B cell (primary cell): ENCODE results near the gene SCN1A. TPM values are rescaled to one million over a fixed set of nuclear protein-coding genes. Genes with fewer than 3 reads are reported as not detected.

Experiments
- ATAC-seq: fragments of 200-7000 bp; cut with Tn5 transposase; one replicate; pipeline ENCODE4 v1.10.0; 2021; ENCODE audit warnings: low read depth, mild to moderate bottlenecking, moderate number of reproducible peaks, moderate library complexity
- CTCF ChIA-PET: fragments of 350-600 bp; sonication (Branson Sonifier 250); formaldehyde crosslinking; loops from one replicate; lab custom pipeline; 2021; ENCODE audit warnings: antibody characterized with exemption, inconsistent platforms; lab: Charles Lee
- POLR2A ChIA-PET: fragments of 350-600 bp; sonication (Branson Sonifier 250); formaldehyde crosslinking; loops from one replicate; lab custom pipeline; 2021; ENCODE audit warnings: antibody characterized with exemption; lab: Charles Lee
- DNase-seq: peaks from one replicate; pipeline ENCODE4 v3.0.0; 2013
- H2AFZ ChIP-seq: 2 replicates; pipeline ENCODE4 v1.6.1; 2012; ENCODE audit warnings: mild to moderate bottlenecking, low read depth, low read length; ENCODE audit not compliant: insufficient read depth, poor library complexity, severe bottlenecking
- H3K27ac ChIP-seq, 2 donors: 1 replicate in 1 of 2; 2 replicates in 1 of 2; pipeline ENCODE4 v1.5.1; 2012 to 2013; ENCODE audit warnings: low read length in 2 of 2, mild to moderate bottlenecking in 2 of 2, moderate library complexity in 1 of 2
- H3K27me3 ChIP-seq, 4 experiments: fragments of 200-600 bp in 1 of 4; sonication (generic) in 1 of 4; replicated peaks in 1 of 4; 1 replicate in 2 of 4; 2 replicates in 2 of 4; pipeline versions ENCODE4 v1.6.1 to v1.7.0; 2013 to 2016; ENCODE audit warnings: low read length in 3 of 4, mild to moderate bottlenecking in 2 of 4, mixed read lengths in 1 of 4, moderate library complexity in 1 of 4; ENCODE audit not compliant: insufficient read depth in 4 of 4, control insufficient read depth in 3 of 4; ENCODE audit errors: control extremely low read depth in 1 of 4
- H3K36me3 ChIP-seq, 2 experiments: replicated peaks in 1 of 2; 1 replicate in 1 of 2; 2 replicates in 1 of 2; pipeline versions ENCODE4 v1.6.1 to v1.7.1; 2013; ENCODE audit warnings: low read length in 1 of 2; ENCODE audit not compliant: insufficient read depth in 2 of 2, control insufficient read depth in 1 of 2; ENCODE audit errors: control extremely low read depth in 1 of 2, extremely low read depth in 1 of 2
- H3K4me1 ChIP-seq, 2 donors: fragments of 200-600 bp in 1 of 2; sonication (generic) in 1 of 2; 1 replicate in 1 of 2; 2 replicates in 1 of 2; pipeline versions ENCODE4 v1.5.1 to v1.6.1; 2013 to 2017; ENCODE audit warnings: low read length in 2 of 2; ENCODE audit not compliant: control insufficient read depth in 2 of 2, insufficient read depth in 2 of 2
- H3K4me2 ChIP-seq: replicated peaks from 2 replicates; pipeline ENCODE3; 2012; ENCODE audit warnings: mild to moderate bottlenecking, low read depth, low read length; ENCODE audit not compliant: poor library complexity, severe bottlenecking
- H3K4me3 ChIP-seq, 5 experiments: fragments of 200-600 bp in 1 of 5; sonication (generic) in 1 of 5; 1 replicate in 3 of 5; 2 replicates in 2 of 5; pipeline versions ENCODE4 v1.5.1 to v1.7.0; 2011 to 2016; ENCODE audit warnings: low read length in 4 of 5, mild to moderate bottlenecking in 4 of 5, low read depth in 2 of 5, control low read depth in 1 of 5, moderate library complexity in 1 of 5; ENCODE audit not compliant: insufficient read depth in 1 of 5; ENCODE audit errors: control extremely low read depth in 1 of 5, extremely low read depth in 1 of 5
- H3K79me2 ChIP-seq: fragments of 200-600 bp; sonication (generic); one replicate; pipeline ENCODE4 v1.6.0; 2016; ENCODE audit warnings: low read length; ENCODE audit not compliant: control insufficient read depth, insufficient read depth
- H3K9ac ChIP-seq: fragments of 200-600 bp; sonication (generic); 2 replicates; pipeline ENCODE4 v1.6.1; 2017; ENCODE audit warnings: mild to moderate bottlenecking, low read length, moderate library complexity
- H3K9me3 ChIP-seq, 3 donors: one replicate each; pipeline versions ENCODE4 v1.6.1 to v1.7.1; 2013; ENCODE audit warnings: low read length in 2 of 3; ENCODE audit not compliant: control insufficient read depth in 2 of 3, insufficient read depth in 1 of 3; ENCODE audit errors: control extremely low read depth in 1 of 3
- H4K20me1 ChIP-seq: 2 replicates; pipeline ENCODE4 v1.6.0; 2012; ENCODE audit warnings: mild to moderate bottlenecking, low read length; ENCODE audit not compliant: insufficient read depth, control insufficient read depth, poor library complexity, severe bottlenecking
- H3K27ac Mint-ChIP-seq: one replicate; pipeline ENCODE4 v1.8.0; 2021; ENCODE audit warnings: mixed read lengths
- H3K27me3 Mint-ChIP-seq: one replicate; pipeline ENCODE4 v1.8.0; 2021; ENCODE audit warnings: mixed read lengths
- H3K4me1 Mint-ChIP-seq: one replicate; pipeline ENCODE4 v1.8.0; 2021; ENCODE audit warnings: mixed read lengths
- H3K4me3 Mint-ChIP-seq: one replicate; pipeline ENCODE4 v1.8.0; 2021; ENCODE audit warnings: mixed read lengths
- H3K9me3 Mint-ChIP-seq: one replicate; pipeline ENCODE4 v1.8.0; 2022; ENCODE audit warnings: mixed read lengths; ENCODE audit not compliant: insufficient read depth
- EZH2 ChIP-seq: IDR thresholded peaks from 2 replicates; pipeline ENCODE4 v1.6.1; 2012; ENCODE audit warnings: borderline replicate concordance, low read depth, mild to moderate bottlenecking, moderate library complexity, low read length; ENCODE audit not compliant: insufficient read depth, poor library complexity, severe bottlenecking
- WGBS: methylation state at CpG from one replicate; pipeline ENCODE4 v1.1.5; 2013; ENCODE audit warnings: missing lambda C conversion rate; ENCODE audit not compliant: insufficient coverage; 5-methylcytosine and 5-hydroxymethylcytosine counted together
- intact Hi-C: fragments of 100-400 bp; cut with micrococcal nuclease; formaldehyde crosslinking; loops from one replicate; pipeline ENCODE4 v1.10.0; 2022
- polyA plus RNA-seq: library from polyadenylated mRNA; depleted of rRNA; stranded (reverse); fragments of >200 nt; gene quantifications from 2 replicates; pipeline ENCODE4 v1.2.3, GENCODE V29; 2012
- total RNA-seq, 2 donors: library from RNA; stranded (reverse); fragments of 120-200 nt in 1 of 2; gene quantifications; 1 replicate in 1 of 2; 2 replicates in 1 of 2; pipeline versions ENCODE4 v1.2.3 to v1.2.4, GENCODE V29; 2013 to 2022
- TF ChIP-seq, protein P1 (sequence below): fragments of 200-600 bp; IDR thresholded peaks from one replicate; pipeline ENCODE4 v1.8.0; 2022; ENCODE audit warnings: antibody characterized with exemption, mild to moderate bottlenecking

SCN1A gene
- total and polyA plus RNA-seq, 2 donors (not counting 1 experiment from before 2014, with no cell fraction given), result not detected

DNA sequence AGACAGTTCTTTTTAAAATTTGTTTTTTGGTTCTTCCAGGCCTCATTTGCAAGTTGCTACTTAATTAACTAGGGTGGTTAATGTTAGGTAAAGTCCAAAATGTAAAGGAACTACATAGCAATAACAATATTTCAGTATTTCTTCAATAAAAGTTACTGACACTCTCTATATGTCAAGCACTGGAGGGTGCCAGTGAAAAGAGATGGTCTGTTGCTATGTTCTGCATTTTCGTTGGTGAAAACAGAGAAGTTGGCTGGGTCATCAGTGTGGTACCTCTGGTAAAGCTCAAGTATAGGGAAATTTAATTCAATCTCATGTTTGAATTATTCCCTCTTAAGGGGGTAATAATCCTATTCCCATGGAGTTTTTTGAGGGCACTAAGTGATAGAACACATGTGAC lies 16.3 kb upstream of the SCN1A start:
- no peak overlapping the region for H3K27ac ChIP-seq
- no peaks in the 10 kb centered on the region for H3K27me3 Mint-ChIP-seq
- H2AFZ ChIP-seq, result no peak overlapping the region
- TF ChIP-seq EZH2, result no peak
- TF ChIP-seq, protein P1, sequence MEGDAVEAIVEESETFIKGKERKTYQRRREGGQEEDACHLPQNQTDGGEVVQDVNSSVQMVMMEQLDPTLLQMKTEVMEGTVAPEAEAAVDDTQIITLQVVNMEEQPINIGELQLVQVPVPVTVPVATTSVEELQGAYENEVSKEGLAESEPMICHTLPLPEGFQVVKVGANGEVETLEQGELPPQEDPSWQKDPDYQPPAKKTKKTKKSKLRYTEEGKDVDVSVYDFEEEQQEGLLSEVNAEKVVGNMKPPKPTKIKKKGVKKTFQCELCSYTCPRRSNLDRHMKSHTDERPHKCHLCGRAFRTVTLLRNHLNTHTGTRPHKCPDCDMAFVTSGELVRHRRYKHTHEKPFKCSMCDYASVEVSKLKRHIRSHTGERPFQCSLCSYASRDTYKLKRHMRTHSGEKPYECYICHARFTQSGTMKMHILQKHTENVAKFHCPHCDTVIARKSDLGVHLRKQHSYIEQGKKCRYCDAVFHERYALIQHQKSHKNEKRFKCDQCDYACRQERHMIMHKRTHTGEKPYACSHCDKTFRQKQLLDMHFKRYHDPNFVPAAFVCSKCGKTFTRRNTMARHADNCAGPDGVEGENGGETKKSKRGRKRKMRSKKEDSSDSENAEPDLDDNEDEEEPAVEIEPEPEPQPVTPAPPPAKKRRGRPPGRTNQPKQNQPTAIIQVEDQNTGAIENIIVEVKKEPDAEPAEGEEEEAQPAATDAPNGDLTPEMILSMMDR, result no peak
- no peak overlapping the region for H3K4me3 ChIP-seq
- H3K9me3 Mint-ChIP-seq, result no peaks in the 10 kb centered on the region
- no peak overlapping the region for H3K9ac ChIP-seq
- DNase-seq (no peak), ATAC-seq (no peak)
- no peaks in the 10 kb centered on the region for H3K36me3 ChIP-seq
- POLR2A ChIA-PET, result no interaction called here
- H3K4me1 ChIP-seq, result no peaks in the 10 kb centered on the region
- H3K79me2 ChIP-seq, result no peaks in the 10 kb centered on the region
- CTCF ChIA-PET, result no interaction called here
- no peak overlapping the region for H3K27ac Mint-ChIP-seq
- 17% methylated on average over 1 of the region's 1 CpG for WGBS
- H3K9me3 ChIP-seq, result no peaks in the 10 kb centered on the region
- no peak overlapping the region for H3K4me2 ChIP-seq
- intact Hi-C loops, result no loop called here
- no peak overlapping the region for H3K4me3 Mint-ChIP-seq
- no peaks in the 10 kb centered on the region for H3K4me1 Mint-ChIP-seq
- H3K27me3 ChIP-seq, result no peaks in the 10 kb centered on the region
- no peaks in the 10 kb centered on the region for H4K20me1 ChIP-seq

DNA sequence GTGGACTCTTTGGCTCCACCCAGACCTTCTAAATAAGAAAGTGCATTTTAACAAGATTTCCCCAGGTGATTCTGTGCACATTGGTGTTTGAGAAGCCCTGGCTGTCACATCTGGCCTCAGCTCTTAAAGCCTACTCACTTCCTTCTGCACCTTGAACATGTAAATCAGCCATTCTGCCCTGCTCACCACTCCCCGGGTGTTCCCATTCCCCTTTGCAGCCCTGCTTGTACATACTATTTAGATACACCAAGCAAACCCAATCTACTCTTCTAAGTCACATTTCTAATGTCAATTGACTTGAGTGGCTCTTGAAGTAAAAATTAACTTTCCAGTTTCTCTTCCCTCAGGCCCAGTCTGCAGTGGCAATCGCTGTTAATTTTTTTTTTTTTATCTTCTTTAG lies 13.1 kb upstream of the SCN1A start:
- H3K9me3 ChIP-seq, result no peaks in the 10 kb centered on the region
- no peaks in the 10 kb centered on the region for H3K4me1 ChIP-seq
- H2AFZ ChIP-seq, result no peak overlapping the region
- DNase-seq, result no peak
- peaks cover 3% of the 10 kb centered on the region for H3K27me3 Mint-ChIP-seq
- no peak overlapping the region for H3K4me3 ChIP-seq
- no peak overlapping the region for H3K9ac ChIP-seq
- POLR2A ChIA-PET, result no interaction called here
- no peak overlapping the region for H3K4me3 Mint-ChIP-seq
- WGBS, result 13% methylated on average over 1 of the region's 2 CpGs
- H3K27ac ChIP-seq, result no peak overlapping the region
- no peaks in the 10 kb centered on the region for H4K20me1 ChIP-seq
- no peaks in the 10 kb centered on the region for H3K27me3 ChIP-seq
- no peak overlapping the region for H3K27ac Mint-ChIP-seq
- no peaks in the 10 kb centered on the region for H3K36me3 ChIP-seq
- no peak overlapping the region for H3K4me2 ChIP-seq
- intact Hi-C loops, result no loop called here
- no peaks in the 10 kb centered on the region for H3K9me3 Mint-ChIP-seq
- CTCF ChIA-PET, result no interaction called here
- no peaks in the 10 kb centered on the region for H3K4me1 Mint-ChIP-seq
- TF ChIP-seq, protein P1, result no peak
- no peak for TF ChIP-seq EZH2
- no peak for ATAC-seq
- H3K79me2 ChIP-seq, result no peaks in the 10 kb centered on the region
